Measurements from ENCODE around the gene CDH26. TPM values are rescaled to one million over a fixed set of nuclear protein-coding genes. Genes with fewer than 3 reads are reported as not detected.
A peak's percentile ranks its signal among the peaks of the same experiment; 100 is the strongest.

CDH26 gene
- total RNA-seq, 4 donors from 2014 or later = 0.27 to 0.41 (median 0.29) TPM; not detected in 1

- Histone ChIP-seq H3K9me3 (no peaks in the 10 kb centered on the region), H3K27me3 (no peaks in the 10 kb centered on the region), H3K4me3 (peak overlapping the region in 1 of 4 donors; percentile 30), H3K36me3 (no peaks in the 10 kb centered on the region), H3K4me1 (peaks cover 37 to 42% of the 10 kb centered on the region in 2 donors), H3K27ac (peak overlapping the region; percentile 91 to 99 (median 93))
- ATAC-seq (no peak), DNase-seq (no peak)
- intact Hi-C loops (cut with DNase I; ENCODE audit: low total_unique reads) (no loop called here), in situ Hi-C loops (cut with MboI; ENCODE audit: low sequenced_read_pairs in 4 of 4) (no loop called here)
- TF ChIP-seq POLR2A (IDR thresholded peaks at IDR 0.05) = no peak
- TF ChIP-seq, protein P1, sequence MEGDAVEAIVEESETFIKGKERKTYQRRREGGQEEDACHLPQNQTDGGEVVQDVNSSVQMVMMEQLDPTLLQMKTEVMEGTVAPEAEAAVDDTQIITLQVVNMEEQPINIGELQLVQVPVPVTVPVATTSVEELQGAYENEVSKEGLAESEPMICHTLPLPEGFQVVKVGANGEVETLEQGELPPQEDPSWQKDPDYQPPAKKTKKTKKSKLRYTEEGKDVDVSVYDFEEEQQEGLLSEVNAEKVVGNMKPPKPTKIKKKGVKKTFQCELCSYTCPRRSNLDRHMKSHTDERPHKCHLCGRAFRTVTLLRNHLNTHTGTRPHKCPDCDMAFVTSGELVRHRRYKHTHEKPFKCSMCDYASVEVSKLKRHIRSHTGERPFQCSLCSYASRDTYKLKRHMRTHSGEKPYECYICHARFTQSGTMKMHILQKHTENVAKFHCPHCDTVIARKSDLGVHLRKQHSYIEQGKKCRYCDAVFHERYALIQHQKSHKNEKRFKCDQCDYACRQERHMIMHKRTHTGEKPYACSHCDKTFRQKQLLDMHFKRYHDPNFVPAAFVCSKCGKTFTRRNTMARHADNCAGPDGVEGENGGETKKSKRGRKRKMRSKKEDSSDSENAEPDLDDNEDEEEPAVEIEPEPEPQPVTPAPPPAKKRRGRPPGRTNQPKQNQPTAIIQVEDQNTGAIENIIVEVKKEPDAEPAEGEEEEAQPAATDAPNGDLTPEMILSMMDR (IDR thresholded peaks at IDR 0.05 in 4 of 5, conservative IDR thresholded peaks at IDR 0.05 in 1 of 5) = no peak
Measured at GRCh38 chr20:59936409-59936808, 21.8 kb upstream of the CDH26 start.

- intact Hi-C loops (cut with DNase I; ENCODE audit: low total_unique reads) = no loop called here
- ATAC-seq (no peak), DNase-seq (no peak)
- Histone ChIP-seq H3K4me1 (peaks cover 44 to 49% of the 10 kb centered on the region in 2 donors), H3K27ac (peak overlapping the region; percentile 91 to 99 (median 93)), H3K9me3 (no peaks in the 10 kb centered on the region), H3K36me3 (no peaks in the 10 kb centered on the region), H3K4me3 (peak overlapping the region in 2 of 4 donors; percentile 30 to 90), H3K27me3 (no peaks in the 10 kb centered on the region)
- TF ChIP-seq, protein P1 (IDR thresholded peaks at IDR 0.05 in 4 of 5, conservative IDR thresholded peaks at IDR 0.05 in 1 of 5) = no peak
- TF ChIP-seq POLR2A (IDR thresholded peaks at IDR 0.05) = no peak
- in situ Hi-C loops (cut with MboI; ENCODE audit: low sequenced_read_pairs in 4 of 4) = no loop called here
Measured at GRCh38 chr20:59937150-59937549, 21.1 kb upstream of the CDH26 start.

- Histone ChIP-seq H3K27me3 (no peaks in the 10 kb centered on the region), H3K27ac (peak overlapping the region; percentile 91 to 99 (median 93)), H3K9me3 (no peaks in the 10 kb centered on the region), H3K4me3 (peak overlapping the region; percentile 11 to 90 (median 54)), H3K4me1 (peaks cover 55 to 56% of the 10 kb centered on the region in 2 donors), H3K36me3 (peaks cover 0 to 9% of the 10 kb centered on the region in 2 donors)
- ATAC-seq (peak; percentile 59 to 62), DNase-seq (peak; percentile 47 to 52)
- in situ Hi-C loops (cut with MboI; ENCODE audit: low sequenced_read_pairs in 4 of 4) (no loop called here), intact Hi-C loops (cut with DNase I; ENCODE audit: low total_unique reads) (no loop called here)
- TF ChIP-seq, protein P1 (IDR thresholded peaks at IDR 0.05 in 4 of 5, conservative IDR thresholded peaks at IDR 0.05 in 1 of 5) = no peak
- peak in 1 of 2 donors; percentile 49 for TF ChIP-seq POLR2A (IDR thresholded peaks at IDR 0.05)
Measured at GRCh38 chr20:59938221-59938620, 20.0 kb upstream of the CDH26 start.

DNA sequence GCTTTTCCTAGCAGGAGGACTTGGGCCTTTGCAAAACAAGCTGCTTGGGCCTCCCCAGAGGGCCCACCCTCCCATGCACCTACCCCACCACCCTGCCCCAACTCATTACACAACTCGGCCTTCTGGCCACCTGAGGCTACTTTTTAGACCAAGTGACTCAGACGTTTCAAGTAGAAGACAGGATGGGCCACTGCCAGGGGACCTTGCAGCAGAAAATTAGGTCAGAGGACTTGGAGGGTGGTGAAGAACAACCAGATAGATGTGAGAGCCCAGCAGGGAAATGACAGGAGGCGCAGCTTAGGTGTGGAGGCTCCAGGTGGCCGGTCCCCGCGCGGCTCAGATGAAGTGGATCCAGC lies 19.5 kb upstream of the CDH26 start:
- intact Hi-C loops (cut with DNase I; ENCODE audit: low total_unique reads) = no loop called here
- DNase-seq = peak; percentile 91 to 96
- peak; percentile 67 to 68 for ATAC-seq
- TF ChIP-seq, protein P1 (IDR thresholded peaks at IDR 0.05 in 4 of 5, conservative IDR thresholded peaks at IDR 0.05 in 1 of 5) = no peak
- no peak for TF ChIP-seq POLR2A (IDR thresholded peaks at IDR 0.05)
- in situ Hi-C loops (cut with MboI; ENCODE audit: low sequenced_read_pairs in 4 of 4) = no loop called here
- Histone ChIP-seq H3K27ac (peak overlapping the region; percentile 91 to 99 (median 93)), H3K36me3 (peaks cover 0 to 13% of the 10 kb centered on the region in 2 donors), H3K4me1 (peaks cover 53 to 56% of the 10 kb centered on the region in 2 donors), H3K9me3 (no peaks in the 10 kb centered on the region), H3K4me3 (peak overlapping the region; percentile 11 to 90 (median 54)), H3K27me3 (no peaks in the 10 kb centered on the region)
